GM12801 (cell line): Measurements from ENCODE around the gene ADAMTS12.

Experiments
- TF ChIP-seq, protein P1 (sequence below): IDR thresholded peaks from one replicate; pipeline ENCODE4 v1.5.1; 2011; ENCODE audit warnings: control low read depth; ENCODE audit not compliant: insufficient read length; ENCODE audit errors: extremely low read depth

Gene ADAMTS12

DNA sequence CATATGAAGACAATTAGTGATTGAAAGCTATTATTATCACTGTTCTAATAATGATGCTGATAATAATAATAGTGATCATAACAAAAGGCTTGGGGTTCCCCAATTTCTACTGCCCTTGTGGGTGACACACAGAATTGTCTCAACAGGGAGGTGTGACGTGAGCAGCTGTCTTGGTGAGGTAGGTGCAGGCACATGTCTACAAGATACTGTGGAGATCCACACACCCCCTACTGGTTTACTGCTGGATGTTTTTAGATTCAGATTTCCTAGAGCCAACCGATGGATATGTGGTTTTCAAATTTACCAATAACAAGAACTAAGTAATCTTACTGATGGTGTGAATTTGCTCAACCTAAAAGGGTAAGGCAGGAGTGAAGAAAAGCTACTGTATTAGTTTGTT lies 312.0 kb downstream of the ADAMTS12 start:
- TF ChIP-seq, protein P1, sequence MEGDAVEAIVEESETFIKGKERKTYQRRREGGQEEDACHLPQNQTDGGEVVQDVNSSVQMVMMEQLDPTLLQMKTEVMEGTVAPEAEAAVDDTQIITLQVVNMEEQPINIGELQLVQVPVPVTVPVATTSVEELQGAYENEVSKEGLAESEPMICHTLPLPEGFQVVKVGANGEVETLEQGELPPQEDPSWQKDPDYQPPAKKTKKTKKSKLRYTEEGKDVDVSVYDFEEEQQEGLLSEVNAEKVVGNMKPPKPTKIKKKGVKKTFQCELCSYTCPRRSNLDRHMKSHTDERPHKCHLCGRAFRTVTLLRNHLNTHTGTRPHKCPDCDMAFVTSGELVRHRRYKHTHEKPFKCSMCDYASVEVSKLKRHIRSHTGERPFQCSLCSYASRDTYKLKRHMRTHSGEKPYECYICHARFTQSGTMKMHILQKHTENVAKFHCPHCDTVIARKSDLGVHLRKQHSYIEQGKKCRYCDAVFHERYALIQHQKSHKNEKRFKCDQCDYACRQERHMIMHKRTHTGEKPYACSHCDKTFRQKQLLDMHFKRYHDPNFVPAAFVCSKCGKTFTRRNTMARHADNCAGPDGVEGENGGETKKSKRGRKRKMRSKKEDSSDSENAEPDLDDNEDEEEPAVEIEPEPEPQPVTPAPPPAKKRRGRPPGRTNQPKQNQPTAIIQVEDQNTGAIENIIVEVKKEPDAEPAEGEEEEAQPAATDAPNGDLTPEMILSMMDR: no peak

DNA sequence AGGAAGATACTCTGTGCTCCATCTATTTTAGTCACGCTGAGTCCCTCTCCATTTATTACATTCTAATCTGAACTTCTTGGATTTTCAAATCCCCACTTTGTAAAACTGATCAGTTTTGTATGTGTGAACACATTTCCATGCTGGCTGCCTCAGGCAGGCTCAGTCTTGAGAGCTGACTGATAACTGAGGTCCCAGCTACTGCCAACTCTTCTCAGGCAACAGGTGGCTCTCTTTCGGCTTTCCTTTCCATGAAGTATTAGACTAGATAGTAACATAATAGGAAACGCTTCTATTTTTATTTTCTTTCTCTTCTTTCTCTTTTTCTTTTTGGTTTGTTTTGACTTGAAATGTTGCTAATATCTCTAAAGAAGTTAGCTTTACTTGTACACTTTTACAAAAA lies 312.6 kb downstream of the ADAMTS12 start:
- TF ChIP-seq, protein P1: no peak

DNA sequence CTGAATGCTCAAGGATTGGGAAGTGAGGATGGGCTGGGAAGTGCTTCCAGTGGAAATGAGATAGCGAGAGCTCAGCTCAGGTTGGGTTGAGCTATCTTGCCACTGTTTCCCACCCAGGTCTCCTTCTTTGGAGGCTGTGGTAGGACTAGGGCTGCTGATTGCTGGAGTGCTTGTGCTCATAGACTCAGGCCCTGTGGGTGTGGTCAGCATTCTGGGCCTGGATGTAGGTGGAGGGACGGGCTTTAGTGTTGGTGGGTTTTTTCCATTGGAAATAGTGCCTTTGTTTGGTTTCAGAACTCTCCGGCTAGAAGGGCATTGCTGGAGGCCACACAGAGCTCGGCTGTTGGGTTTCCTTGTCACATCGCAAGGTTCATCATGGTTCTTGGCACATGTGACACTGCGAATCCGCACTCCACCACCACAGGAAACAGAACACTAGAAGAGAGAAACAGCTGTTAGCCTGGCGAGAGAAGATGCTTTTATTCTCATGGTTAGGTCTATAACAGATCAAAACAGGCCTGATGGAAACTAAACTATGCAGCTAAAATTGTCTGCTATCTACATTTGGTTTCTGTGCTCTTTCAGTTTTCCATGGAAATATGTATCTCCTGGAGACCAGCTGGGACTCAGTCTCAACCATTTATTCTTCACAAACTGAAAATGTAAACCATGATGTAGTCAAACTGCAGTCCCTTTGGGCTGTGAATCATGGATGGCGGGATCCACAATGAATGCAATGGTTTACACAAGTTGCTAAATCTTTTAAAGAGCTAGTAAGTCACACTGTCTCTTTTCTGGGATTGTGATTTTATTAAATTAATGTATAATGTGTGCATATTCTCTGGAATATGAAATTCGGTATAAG lies 314.8 kb downstream of the ADAMTS12 start:
- TF ChIP-seq, protein P1: no peak

DNA sequence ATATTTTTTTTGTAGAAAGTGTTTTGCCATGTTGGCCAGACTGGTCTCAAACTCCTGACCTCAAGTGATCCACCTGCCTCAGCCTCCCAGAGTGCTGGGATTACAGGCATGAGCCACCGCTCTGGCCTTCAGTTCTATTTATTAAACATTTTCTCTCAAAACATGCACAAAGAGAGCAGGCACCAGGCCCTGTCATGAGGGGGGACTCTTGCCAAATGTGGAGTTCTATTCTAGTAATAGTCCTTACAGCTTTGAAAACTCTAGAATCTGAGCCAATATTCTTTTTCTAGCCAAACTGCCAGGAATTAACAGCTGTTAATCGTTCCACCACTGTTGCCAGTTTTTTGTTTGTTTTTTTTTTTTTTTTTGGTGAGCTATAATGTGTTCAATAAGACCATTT lies 326.5 kb downstream of the ADAMTS12 start:
- TF ChIP-seq, protein P1: no peak

DNA sequence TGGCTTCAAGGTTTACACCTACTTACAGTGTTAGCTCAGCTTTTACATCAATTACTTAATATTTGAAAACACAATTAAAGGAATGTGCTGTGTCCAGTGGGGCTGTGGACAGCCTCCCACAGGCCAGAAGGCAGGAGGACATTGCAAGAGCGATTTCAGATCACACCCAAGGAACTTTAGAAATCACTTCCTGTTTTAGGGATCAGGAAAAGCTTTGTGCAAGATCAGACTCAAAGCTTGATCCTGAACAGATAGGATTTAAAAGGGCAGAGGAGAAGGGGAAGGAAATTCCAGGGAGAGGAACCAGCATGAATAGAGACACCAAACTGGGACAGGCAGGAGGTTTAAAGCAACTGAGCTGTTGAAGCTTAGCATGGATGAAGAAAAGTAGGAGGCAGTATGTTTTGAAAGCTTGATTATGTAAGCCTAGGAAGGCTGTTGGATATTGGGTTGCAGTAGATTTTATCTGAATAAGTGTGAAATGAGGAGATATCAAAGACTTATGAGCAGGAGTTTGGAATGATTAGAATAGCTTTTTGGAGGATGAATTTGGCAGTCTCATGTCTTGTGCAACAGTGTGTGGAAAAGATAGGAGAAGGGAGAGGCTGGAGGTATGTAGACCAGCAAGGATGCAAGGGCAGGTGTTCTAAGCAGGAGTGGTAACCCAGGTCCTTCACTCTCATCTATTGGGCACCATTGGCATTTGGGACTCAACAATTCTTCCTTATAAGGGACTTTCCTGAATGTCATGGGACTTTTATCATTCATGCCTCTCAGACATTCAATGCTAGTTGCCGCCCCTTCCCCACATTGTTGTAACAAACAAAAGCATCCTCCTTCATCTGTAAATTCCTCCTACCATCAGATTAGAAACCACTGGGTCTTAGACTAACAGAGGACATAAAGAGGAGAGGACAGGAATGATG lies 327.5 kb downstream of the ADAMTS12 start:
- TF ChIP-seq, protein P1: no peak

DNA sequence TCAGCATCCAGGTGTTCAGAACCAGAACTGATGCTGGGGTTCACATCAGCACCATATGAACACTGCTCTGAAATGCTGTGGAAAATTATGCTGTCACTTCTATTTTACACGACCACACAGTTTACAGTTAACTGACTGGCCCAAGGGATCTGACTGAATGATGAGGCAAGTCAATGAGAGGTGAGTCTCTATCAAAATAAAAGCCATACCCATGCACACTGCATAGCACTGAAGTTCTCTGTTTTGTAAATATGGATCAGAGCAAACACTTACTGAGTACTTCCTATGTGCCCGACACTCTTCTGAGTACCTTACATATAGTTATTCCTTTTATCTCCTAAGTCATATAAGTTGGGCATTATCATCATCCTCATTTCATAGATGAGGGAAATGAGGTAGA lies 328.3 kb downstream of the ADAMTS12 start:
- TF ChIP-seq, protein P1: no peak

DNA sequence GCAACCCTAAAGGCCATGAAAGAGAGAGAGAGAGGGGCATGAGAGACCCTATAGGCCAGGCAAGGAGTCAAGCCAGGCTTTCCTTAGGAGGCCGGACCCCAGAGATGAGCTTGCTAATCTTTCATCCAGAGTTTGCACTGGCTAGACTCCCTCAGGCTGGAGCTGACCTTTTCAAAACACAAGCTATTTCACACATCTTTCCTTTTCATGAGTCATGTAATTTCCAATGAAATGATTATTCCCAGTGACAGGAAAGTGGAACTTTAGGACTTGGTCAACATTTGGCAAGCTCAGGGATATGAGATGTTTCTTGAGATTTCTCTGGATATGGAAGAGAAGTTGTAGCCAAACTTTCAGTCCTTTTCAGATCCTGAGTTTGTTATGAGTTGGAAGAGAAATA lies 333.3 kb downstream of the ADAMTS12 start:
- TF ChIP-seq, protein P1: no peak
